ENCODE results near the gene SCART1.

GRCh38 chr10:133465191-133465949 is 11.6 kb downstream of the SCART1 start:
- no peak for TF ChIP-seq CTCF (IDR thresholded peaks at IDR 0.05)
- no peak for TF ChIP-seq POLR2A (IDR thresholded peaks at IDR 0.05)
